Neural cell (in vitro differentiated cells): ENCODE data around the gene MAN2B2. TPM values are rescaled to one million over a fixed set of nuclear protein-coding genes. Genes with fewer than 3 reads are reported as not detected.

Experiments used
- H2AFZ ChIP-seq: fragments of 200-600, 300-800 bp; sonication (generic), shearing (Covaris generic); 2 replicates; pipeline ENCODE4 v1.6.0; 2014; ENCODE audit warnings: low read depth, mild to moderate bottlenecking, antibody characterized with exemption, low read length, moderate library complexity
- H3F3A ChIP-seq: fragments of 200-600 bp; shearing (Covaris generic); 2 replicates; pipeline ENCODE4 v1.6.1; 2016; ENCODE audit warnings: mild to moderate bottlenecking, moderate library complexity, mixed read lengths, antibody characterized with exemption, low read length; ENCODE audit not compliant: insufficient read depth, poor library complexity, severe bottlenecking
- H3K27ac ChIP-seq: fragments of 200-600, 300-800 bp; sonication (generic), shearing (Covaris generic); 2 replicates; pipeline ENCODE4 v1.5.1; 2014; ENCODE audit warnings: mild to moderate bottlenecking, low read length, moderate library complexity
- H3K27me3 ChIP-seq: fragments of 300-800, 200-600 bp; sonication (generic), shearing (Covaris generic); 2 replicates; pipeline ENCODE4 v1.6.0; 2014; ENCODE audit warnings: mild to moderate bottlenecking, low read depth, low read length, moderate library complexity; ENCODE audit not compliant: insufficient read depth
- H3K36me3 ChIP-seq: fragments of 300-800, 200-600 bp; sonication (generic), shearing (Covaris generic); 2 replicates; pipeline ENCODE4 v1.5.1; 2014; ENCODE audit warnings: mild to moderate bottlenecking, antibody characterized with exemption, low read length, moderate library complexity; ENCODE audit not compliant: insufficient read depth
- H3K4me2 ChIP-seq: fragments of 300-800, 200-600 bp; sonication (generic), shearing (Covaris generic); 2 replicates; pipeline ENCODE4 v1.6.0; 2014; ENCODE audit warnings: mild to moderate bottlenecking, low read length
- H3K4me3 ChIP-seq: fragments of 300-800, 200-600 bp; sonication (generic), shearing (Covaris generic); 2 replicates; pipeline ENCODE4 v1.5.1; 2014; ENCODE audit warnings: mild to moderate bottlenecking, low read length, moderate library complexity
- H3K79me2 ChIP-seq: fragments of 200-600 bp; shearing (Covaris generic); replicated peaks from 2 replicates; pipeline ENCODE4 v1.6.0; 2014; ENCODE audit warnings: mild to moderate bottlenecking, low read length, moderate library complexity; ENCODE audit not compliant: insufficient read depth
- H3K9ac ChIP-seq: fragments of 300-800, 200-600 bp; sonication (generic), shearing (Covaris generic); 2 replicates; pipeline ENCODE4 v1.6.1; 2016; ENCODE audit warnings: mild to moderate bottlenecking, low read length, mixed read lengths
- H3K9me2 ChIP-seq: fragments of 200-600 bp; shearing (Covaris generic); 2 replicates; pipeline ENCODE4 v1.6.1; 2016; ENCODE audit warnings: mild to moderate bottlenecking, low read length, mixed read lengths; ENCODE audit not compliant: insufficient read depth
- H3K9me3 ChIP-seq: fragments of 200-600, 300-800 bp; sonication (generic), shearing (Covaris generic); 2 replicates; pipeline ENCODE4 v1.6.1; 2016; ENCODE audit warnings: mild to moderate bottlenecking, mixed run types, low read length, moderate library complexity, mixed read lengths
- H4K20me1 ChIP-seq: fragments of 200-600 bp; shearing (Covaris generic); 2 replicates; pipeline ENCODE4 v1.6.1; 2016; ENCODE audit warnings: mild to moderate bottlenecking, mixed run types; ENCODE audit not compliant: insufficient read depth
- CTCF ChIP-seq: fragments of 450-650 bp; IDR thresholded peaks from 2 replicates; pipeline ENCODE4 v1.5.1; 2014; ENCODE audit warnings: antibody characterized with exemption, mild to moderate bottlenecking, moderate library complexity; ENCODE audit not compliant: poor library complexity, severe bottlenecking
- EP300 ChIP-seq: fragments of 450-650 bp; conservative IDR thresholded peaks from 2 replicates; pipeline ENCODE4 v1.6.1; 2014; ENCODE audit warnings: antibody characterized with exemption, mild to moderate bottlenecking, moderate library complexity; ENCODE audit not compliant: poor library complexity, severe bottlenecking
- EZH2 ChIP-seq: fragments of 200-600, 300-800 bp; shearing (Covaris generic), sonication (generic); IDR thresholded peaks from 2 replicates; pipeline ENCODE4 v1.6.1; 2014; ENCODE audit warnings: antibody characterized with exemption, low read length, borderline replicate concordance, mild to moderate bottlenecking; ENCODE audit not compliant: insufficient read depth, poor library complexity, severe bottlenecking
- MXI1 ChIP-seq: fragments of 450-650 bp; conservative IDR thresholded peaks from 2 replicates; pipeline ENCODE4 v1.6.1; 2014; ENCODE audit warnings: antibody characterized with exemption, mild to moderate bottlenecking; ENCODE audit not compliant: poor library complexity, severe bottlenecking
- POLR2AphosphoS5 ChIP-seq: IDR thresholded peaks from 2 replicates; pipeline ENCODE4 v1.6.1; 2012
- RAD21 ChIP-seq: fragments of 450-650 bp; conservative IDR thresholded peaks from 2 replicates; pipeline ENCODE4 v1.6.1; 2014; ENCODE audit warnings: antibody characterized with exemption, mild to moderate bottlenecking, moderate library complexity
- REST ChIP-seq: IDR thresholded peaks from 2 replicates; pipeline ENCODE4 v1.6.1; 2012; ENCODE audit warnings: borderline replicate concordance
- SMC3 ChIP-seq: fragments of 450-650 bp; conservative IDR thresholded peaks from 2 replicates; pipeline ENCODE4 v1.6.1; 2014; ENCODE audit warnings: antibody characterized with exemption, mild to moderate bottlenecking, moderate library complexity; ENCODE audit not compliant: poor library complexity
- TAF1 ChIP-seq: IDR thresholded peaks from 2 replicates; pipeline ENCODE4 v1.6.1; 2012; ENCODE audit warnings: low read depth
- polyA plus RNA-seq: library from polyadenylated mRNA; depleted of rRNA; stranded (reverse); fragments of >200 nt; gene quantifications from 2 replicates; pipeline ENCODE4 v1.2.3, GENCODE V29; 2014

The MAN2B2 gene
- polyA plus RNA-seq, 1 donor from 2014 or later: 7.5 TPM

- H2AFZ ChIP-seq: no peak overlapping the region
- no peak overlapping the region for H3K4me3 ChIP-seq
- no peak overlapping the region for H3K4me2 ChIP-seq
- no peaks in the 10 kb centered on the region for H3F3A ChIP-seq
- no peaks in the 10 kb centered on the region for H4K20me1 ChIP-seq
- H3K79me2 ChIP-seq: no peaks in the 10 kb centered on the region
- H3K36me3 ChIP-seq: no peaks in the 10 kb centered on the region
- TF ChIP-seq MXI1: no peak
- no peak for TF ChIP-seq RAD21
- TF ChIP-seq TAF1: no peak
- no peak for TF ChIP-seq EP300
- no peak for TF ChIP-seq CTCF
- no peak for TF ChIP-seq SMC3
- no peak for TF ChIP-seq POLR2AphosphoS5
- no peak for TF ChIP-seq REST
- no peak for TF ChIP-seq EZH2
- H3K9me3 ChIP-seq: no peaks in the 10 kb centered on the region
- no peaks in the 10 kb centered on the region for H3K9me2 ChIP-seq
- H3K9ac ChIP-seq: no peak overlapping the region
- no peak overlapping the region for H3K27ac ChIP-seq
- H3K27me3 ChIP-seq: no peaks in the 10 kb centered on the region
These were observed 46.0 kb upstream of the MAN2B2 start for GRCh38 chr4:6529021-6529420.

GRCh38 chr4:6530301-6530700 lies 44.7 kb upstream of the MAN2B2 start:
- H4K20me1 ChIP-seq: no peaks in the 10 kb centered on the region
- no peak overlapping the region for H3K4me2 ChIP-seq
- no peak overlapping the region for H3K9ac ChIP-seq
- no peaks in the 10 kb centered on the region for H3K36me3 ChIP-seq
- H3K9me3 ChIP-seq: no peaks in the 10 kb centered on the region
- H2AFZ ChIP-seq: no peak overlapping the region
- no peaks in the 10 kb centered on the region for H3K79me2 ChIP-seq
- no peaks in the 10 kb centered on the region for H3K9me2 ChIP-seq
- H3K27me3 ChIP-seq: no peaks in the 10 kb centered on the region
- H3K27ac ChIP-seq: no peak overlapping the region
- H3K4me3 ChIP-seq: no peak overlapping the region
- TF ChIP-seq EZH2: no peak
- TF ChIP-seq POLR2AphosphoS5: no peak
- no peak for TF ChIP-seq EP300
- TF ChIP-seq CTCF: no peak
- no peak for TF ChIP-seq MXI1
- no peak for TF ChIP-seq RAD21
- TF ChIP-seq TAF1: no peak
- TF ChIP-seq REST: no peak
- TF ChIP-seq SMC3: no peak
- H3F3A ChIP-seq: no peaks in the 10 kb centered on the region
